Measurements from ENCODE around the gene VPS50.

- TF ChIP-seq CTCF (conservative IDR thresholded peaks at IDR 0.05 in 1 of 2, IDR thresholded peaks at IDR 0.05 in 1 of 2; ENCODE audit: extremely low read depth in 1 of 2, insufficient read depth in 1 of 2, low read depth in 1 of 2, low read length in 2 of 2) (no peak), EZH2 (IDR thresholded peaks at IDR 0.05; ENCODE audit: borderline replicate concordance, low read length) (no peak)
Measured at GRCh38 chr7:93402944-93403343, 170.8 kb downstream of the VPS50 start.
